GM18520 (cell line): ENCODE results near the gene TSPAN16.

Experiments used
- ATAC-seq: cut with Tn5 transposase; IDR thresholded peaks from one replicate; pipeline ENCODE4 v1.9.1; 2021; ENCODE audit not compliant: unreplicated experiment

Gene TSPAN16, protein sequence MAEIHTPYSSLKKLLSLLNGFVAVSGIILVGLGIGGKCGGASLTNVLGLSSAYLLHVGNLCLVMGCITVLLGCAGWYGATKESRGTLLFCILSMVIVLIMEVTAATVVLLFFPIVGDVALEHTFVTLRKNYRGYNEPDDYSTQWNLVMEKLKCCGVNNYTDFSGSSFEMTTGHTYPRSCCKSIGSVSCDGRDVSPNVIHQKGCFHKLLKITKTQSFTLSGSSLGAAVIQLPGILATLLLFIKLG

DNA sequence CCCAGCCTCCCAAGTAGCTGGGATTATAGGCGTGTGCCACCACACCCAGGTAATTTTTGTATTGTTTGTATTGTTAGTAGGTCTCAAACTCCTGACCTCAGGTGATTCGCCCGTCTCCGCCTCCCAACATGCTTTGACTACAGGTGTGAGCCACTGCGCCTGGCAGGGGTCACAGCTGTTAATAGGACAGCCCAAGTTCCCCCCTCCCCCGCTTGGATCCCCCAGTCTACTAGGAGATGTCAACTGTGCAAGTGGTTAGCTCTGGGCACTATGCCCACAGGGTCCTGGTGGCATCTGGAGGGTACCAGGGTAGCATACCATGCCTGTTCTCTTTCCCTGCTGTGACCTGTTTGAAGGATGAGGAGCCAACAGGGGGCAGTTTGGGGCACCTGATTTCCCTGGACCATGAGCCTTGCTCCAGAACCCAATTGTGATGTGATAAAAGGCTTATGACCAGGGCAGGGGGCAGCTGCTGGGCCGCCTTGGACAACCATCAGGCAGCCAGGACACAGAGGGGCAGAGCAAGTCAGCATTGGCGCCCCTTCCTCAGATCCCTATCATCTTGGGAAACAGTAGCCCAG, at the start of gene TSPAN16:
TSPAN16 (plus strand) TSS at position 496 of the 581 bp plus-strand sequence. CDS start 138 bp downstream, outside the sequence.
- ATAC-seq, result no peak

- no peak for ATAC-seq
Observed at GRCh38 chr19:11246941-11247340, 49.0 kb upstream of the TSPAN16 start.

DNA sequence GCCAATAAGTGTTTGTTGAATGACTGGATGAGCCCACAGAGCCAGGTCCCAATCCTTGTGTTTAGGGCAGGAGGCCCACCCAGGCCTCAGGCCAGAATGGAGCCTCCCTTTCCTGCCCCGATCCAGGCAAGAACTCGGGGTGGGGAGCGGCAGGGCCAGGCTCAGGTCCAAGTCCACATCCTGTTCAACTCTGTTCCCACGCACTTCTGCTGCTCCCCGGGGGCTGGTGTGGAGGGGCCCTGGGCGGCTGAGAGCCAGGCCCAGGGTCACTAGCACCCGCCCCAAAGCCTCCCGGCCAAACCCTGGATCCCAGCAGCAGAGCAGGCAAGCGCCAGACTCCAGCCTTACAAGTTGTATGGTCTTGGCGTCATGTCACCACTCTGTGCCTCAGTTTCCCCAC, 48.6 kb upstream of the TSPAN16 start:
- no peak for ATAC-seq

GRCh38 chr19:11247934-11248333, 48.0 kb upstream of the TSPAN16 start:
- no peak for ATAC-seq

DNA sequence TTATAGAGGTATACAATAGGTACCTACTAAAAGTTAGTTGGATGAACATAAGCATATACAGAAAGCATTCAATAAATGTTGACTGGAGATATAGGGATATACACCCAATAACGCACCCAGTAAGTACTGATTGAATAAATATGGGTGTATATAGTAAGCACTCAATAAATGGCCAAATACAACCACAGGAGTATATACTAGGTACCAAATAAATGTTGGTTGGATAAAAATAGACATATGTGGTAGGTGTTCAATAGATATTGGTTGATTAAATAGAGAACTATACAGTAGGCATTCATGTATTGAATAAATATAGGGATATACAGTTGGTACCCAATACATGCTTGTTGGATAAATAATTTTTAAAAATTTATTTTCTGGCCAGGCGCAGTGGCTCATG, 47.1 kb upstream of the TSPAN16 start:
- no peak for ATAC-seq

GRCh38 chr19:11251217-11251616, 44.7 kb upstream of the TSPAN16 start:
- ATAC-seq, result no peak

- ATAC-seq, result no peak
Observed at GRCh38 chr19:11251650-11252314, 44.2 kb upstream of the TSPAN16 start.

GRCh38 chr19:11252665-11253355, 43.1 kb upstream of the TSPAN16 start:
- ATAC-seq, result no peak

DNA sequence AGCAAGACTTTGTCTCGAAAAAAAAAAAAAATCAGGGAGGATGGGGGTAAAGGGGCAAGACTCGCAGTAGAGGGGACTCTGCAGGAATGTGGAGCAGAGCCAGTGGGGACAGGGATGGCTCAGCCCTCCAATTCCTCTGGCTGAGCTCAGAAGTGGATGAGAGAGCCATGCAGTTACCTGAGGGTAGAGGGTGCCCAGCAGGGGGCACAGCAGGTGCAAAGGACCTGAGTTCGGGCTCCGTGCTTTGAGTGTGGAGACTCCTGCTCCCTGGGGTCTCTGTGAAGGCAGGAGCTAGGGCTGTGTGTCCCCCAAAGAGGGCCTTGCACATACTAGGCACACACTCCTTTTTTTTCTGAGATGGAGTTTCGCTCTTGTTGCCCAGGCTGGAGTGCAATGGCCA, 41.3 kb upstream of the TSPAN16 start:
- no peak for ATAC-seq

DNA sequence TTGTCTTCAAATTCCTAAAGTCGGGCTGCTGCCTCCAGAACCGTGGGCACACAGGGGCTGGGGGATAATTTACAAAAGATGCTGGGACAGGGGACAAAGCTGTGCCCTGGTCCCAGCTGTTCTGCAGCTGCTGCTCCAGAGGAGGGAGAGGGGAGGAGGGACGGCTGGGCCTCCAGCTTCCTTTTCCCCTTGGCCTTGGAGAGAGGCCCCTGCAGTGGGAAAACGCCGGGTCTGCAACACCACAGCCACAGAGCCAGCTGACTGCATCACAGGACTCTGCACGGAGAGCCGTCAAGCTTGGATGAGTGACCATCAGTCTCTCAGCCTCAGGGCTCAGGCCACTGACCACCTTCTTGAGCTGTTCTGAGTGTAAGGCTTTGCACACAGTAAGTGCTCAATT, 39.8 kb upstream of the TSPAN16 start:
- ATAC-seq, result no peak

DNA sequence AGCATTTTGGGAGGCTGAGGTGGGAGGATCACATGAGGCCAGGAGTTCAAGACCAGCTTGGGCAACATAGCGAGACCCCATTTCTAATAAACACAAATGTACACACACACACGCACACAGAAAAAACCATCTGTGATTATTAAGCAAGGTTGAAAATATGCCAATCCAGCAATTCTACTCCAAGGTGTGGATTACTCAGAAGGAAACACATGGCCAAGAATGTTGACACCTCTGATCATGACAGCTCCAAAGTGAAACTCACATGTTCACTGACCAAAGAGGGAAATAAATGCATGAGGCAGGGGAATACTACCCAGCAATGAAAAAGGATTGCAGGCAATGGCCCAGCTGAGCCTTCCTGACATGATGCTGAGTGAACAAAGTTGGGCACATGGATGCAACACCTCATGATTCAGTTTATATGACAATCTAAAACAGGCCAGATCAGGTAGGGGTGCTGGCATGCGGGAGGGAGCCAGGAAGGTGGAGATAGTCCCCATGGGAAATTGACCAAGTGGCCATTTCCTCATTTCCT, 38.0 kb upstream of the TSPAN16 start:
- ATAC-seq, result no peak

GRCh38 chr19:11260996-11261395, 35.0 kb upstream of the TSPAN16 start:
- no peak for ATAC-seq

DNA sequence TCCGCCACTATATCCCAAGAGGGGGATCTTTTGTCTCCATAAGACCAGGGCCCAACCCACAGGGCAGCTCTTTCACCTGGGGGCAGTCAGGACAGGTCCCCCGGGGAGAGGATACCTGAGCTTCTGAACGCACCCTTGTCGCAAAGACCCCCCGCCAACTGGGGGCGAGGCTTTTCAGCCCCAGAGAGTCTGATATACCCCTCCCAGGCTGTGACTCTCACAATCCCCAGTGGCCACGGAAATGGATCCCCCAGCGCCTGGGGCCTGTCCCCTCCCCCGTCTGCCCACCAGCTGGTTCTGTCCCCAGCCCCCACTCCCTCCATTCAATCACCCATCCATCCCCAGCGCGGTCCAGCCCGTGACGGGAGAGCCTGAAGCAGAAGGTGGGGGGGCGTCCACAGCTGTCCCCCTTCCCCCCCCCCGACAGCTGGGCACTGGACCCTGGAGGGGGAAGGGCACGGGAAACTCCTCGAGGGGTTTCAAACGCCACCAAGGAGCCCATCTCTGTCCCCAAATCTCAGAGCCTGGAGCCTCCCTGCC, 34.5 kb upstream of the TSPAN16 start:
- no peak for ATAC-seq

DNA sequence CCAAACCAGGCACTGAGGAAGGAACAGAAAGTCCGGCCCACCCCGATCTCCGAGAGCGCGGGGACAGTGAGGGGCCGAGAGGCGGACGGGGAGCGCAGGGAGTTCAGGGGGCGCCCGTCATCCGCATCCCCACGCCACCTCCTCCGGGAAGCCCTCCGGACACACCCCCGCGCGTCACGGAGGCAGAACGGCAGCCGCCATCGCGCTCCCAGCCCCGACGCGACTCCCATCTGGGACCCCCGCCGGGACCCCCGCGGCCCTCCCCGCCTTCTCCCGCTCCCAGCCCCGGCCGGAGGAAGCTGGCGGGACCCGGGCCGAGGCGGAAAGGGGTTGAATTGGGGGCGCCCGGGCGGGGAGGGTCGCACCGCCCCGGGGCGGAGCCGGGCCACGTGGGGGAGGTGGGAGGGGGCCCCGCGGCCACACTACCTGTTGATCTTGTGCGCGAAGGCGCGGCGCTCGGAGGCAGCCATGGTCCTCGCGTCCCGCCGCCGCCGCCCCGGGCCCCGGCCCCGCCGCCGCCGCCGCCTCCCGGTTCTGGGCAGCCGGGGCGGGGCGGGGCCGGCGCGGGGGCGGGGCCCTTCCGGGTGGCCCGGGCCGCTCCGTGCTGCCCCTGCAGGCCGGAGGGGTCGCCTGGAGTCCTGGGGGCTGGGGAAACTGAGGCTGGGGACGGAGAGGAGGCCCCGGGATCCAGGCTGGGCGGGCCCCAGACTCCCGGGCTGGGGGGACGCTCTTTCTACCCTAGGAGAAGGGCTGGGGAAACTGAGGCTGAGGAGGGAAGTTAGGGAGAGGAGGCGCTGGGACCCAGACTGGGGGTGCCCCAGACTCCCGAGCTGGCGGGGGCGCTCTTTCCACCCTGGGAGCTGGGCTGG, 33.8 kb upstream of the TSPAN16 start, which contains the start of gene DOCK6:
DOCK6 (minus strand) TSS at position 554 of the 869 bp plus-strand sequence; CDS start at position 470, 84 bp downstream.
- ATAC-seq, result no peak

DNA sequence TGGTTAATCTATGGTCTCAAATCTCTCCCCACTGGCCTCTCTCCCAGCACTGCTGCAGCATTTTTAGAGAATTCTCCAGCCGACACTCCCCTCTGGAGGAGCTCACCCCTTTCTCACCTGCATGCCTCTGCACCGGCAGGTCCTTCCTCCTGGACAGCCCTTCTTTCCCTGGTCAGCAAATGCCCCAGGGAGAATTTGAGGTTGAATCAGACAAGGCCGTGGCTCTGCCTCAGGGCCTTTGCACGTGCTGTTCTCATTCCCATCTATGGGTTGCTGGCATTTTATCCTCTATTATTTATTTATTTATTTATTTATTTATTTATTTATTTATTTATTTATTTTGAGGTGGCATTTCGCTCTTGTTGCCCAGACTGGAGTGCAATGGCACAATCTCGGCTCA, 32.2 kb upstream of the TSPAN16 start:
- no peak for ATAC-seq

DNA sequence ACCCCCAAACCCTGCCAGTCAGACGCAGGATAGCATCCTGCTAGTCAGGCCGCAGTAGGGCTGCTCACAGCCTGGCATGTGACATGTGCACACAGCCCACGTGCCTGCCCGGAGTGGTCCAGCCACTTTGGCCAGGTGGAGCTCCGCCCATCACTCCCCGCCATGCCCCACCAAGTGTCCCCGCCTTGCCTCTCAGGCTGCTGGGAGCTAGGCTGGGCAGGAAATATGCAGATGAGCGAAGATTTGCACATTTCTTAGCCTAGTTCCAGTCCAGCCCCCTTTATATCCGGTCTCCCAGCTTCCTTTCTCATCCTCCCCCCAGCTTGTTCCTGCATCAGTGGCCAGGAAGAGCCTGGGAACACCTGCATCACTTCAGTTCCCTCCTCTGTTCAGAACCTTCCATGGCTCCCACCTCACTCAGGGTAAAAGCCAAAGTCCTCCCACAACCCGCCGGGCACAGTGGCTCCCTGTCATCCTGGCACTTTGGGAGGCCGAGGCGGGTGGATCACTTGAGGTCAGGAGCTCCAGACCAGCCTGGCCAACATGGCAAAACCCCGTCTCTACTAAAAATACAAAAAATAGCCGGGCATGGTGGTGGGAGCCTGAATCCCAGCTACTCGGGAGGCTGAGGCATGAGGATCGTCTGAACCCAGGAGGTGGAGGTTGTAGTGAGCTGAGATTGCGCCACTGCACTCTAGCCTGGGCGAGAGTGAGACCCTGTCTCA, 31.3 kb upstream of the TSPAN16 start:
- no peak for ATAC-seq

DNA sequence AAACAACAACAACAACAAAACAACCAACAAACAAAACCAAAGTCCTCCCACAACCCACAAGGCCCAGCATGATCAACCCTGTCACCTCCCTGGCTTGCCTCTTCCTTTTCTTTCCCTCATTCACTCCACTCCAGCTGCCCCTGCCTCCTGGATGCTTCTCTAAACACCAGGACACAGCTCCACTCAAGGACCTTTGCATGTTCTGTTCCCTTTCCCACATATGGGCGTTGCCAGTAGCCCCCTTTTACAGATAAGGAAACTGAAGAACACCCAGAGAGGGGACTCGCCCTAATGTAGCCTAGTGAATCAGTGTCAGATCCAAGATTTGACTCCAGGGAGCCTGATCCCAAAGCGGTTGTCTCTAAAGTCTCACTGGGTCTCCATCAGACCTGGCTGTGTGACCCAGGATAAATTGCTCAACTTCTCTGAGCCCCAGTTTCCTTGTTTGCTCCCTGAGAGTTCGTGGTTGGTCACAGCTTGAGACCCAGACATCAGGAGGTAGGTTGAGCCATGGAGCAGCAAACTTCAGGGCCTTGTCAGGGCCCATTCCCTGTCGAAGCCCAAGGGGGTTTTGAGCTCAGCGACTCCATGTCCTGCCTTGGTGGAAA, 30.7 kb upstream of the TSPAN16 start:
- no peak for ATAC-seq

DNA sequence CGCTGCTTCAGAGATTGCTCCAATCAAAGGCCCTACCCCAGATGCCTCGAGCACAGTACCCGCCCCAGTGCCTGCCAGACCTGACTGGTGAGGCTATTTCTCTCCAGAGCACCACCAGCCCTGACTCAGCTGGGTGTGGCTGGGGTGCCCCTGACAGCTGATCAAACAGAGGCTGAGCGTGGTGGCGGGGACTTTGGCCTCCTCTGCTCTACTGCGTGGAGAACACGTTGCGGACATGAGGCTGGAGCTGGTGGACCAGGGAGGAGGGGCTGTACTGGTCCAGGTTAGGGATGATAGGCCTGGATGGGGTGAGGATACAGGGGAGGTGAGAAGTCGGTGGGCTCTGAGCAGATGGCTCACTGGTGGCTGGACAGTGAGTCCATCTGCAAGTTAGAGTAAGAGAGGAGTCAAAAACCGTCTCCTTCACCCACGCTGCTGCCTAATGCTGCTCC, 30.1 kb upstream of the TSPAN16 start:
- ATAC-seq, result no peak
